Measurements from ENCODE around the gene PPIB.
"Not testable (repeated sequence)": the region's sequence is repeated elsewhere in the genome, so short reads cannot be mapped to it uniquely, and the experiment has no call there.

PPIB gene

GRCh38 chr15:64137226-64137833 lies 25.5 kb downstream of the PPIB start:
- no peak for DNase-seq

- DNase-seq = no peak
Measured at GRCh38 chr15:64136347-64136746, 26.5 kb downstream of the PPIB start.

- DNase-seq = no peak
Measured at GRCh38 chr15:64134345-64134829, 28.4 kb downstream of the PPIB start.

GRCh38 chr15:64133623-64134344 lies 29.0 kb downstream of the PPIB start:
- DNase-seq = no peak

- no peak for DNase-seq
Measured at GRCh38 chr15:64132217-64132616, 30.6 kb downstream of the PPIB start.

GRCh38 chr15:64131547-64131946 lies 31.3 kb downstream of the PPIB start:
- DNase-seq = no peak

- DNase-seq = no peak
Measured at GRCh38 chr15:64130159-64130558, 32.7 kb downstream of the PPIB start.

GRCh38 chr15:64127521-64128270 lies 35.1 kb downstream of the PPIB start:
- no peak for DNase-seq

- no peak for DNase-seq
Measured at GRCh38 chr15:64125978-64126377, 36.8 kb downstream of the PPIB start.

GRCh38 chr15:64122936-64123351 lies 39.9 kb downstream of the PPIB start:
- no peak for DNase-seq

- DNase-seq = no peak
Measured at GRCh38 chr15:64122444-64122843, 40.4 kb downstream of the PPIB start.

- DNase-seq = no peak
Measured at GRCh38 chr15:64121614-64122013, 41.2 kb downstream of the PPIB start.

- not testable (repeated sequence) for DNase-seq
Measured at GRCh38 chr15:64120322-64120721, 42.5 kb downstream of the PPIB start.

GRCh38 chr15:64117759-64118487 lies 44.9 kb downstream of the PPIB start:
- no peak for DNase-seq

- DNase-seq = no peak
Measured at GRCh38 chr15:64112904-64113303, 49.9 kb downstream of the PPIB start.

- DNase-seq = no peak
Measured at GRCh38 chr15:64112073-64112772, 50.6 kb downstream of the PPIB start.

GRCh38 chr15:64111679-64112050 lies 51.2 kb downstream of the PPIB start:
- DNase-seq = no peak

GRCh38 chr15:64110950-64111678 lies 51.7 kb downstream of the PPIB start:
- no peak for DNase-seq

- not testable (repeated sequence) for DNase-seq
Measured at GRCh38 chr15:64110108-64110701, 52.6 kb downstream of the PPIB start.

GRCh38 chr15:64107337-64107736 lies 55.5 kb downstream of the PPIB start:
- no peak for DNase-seq
